ENCODE results near the gene NDUFA7.
"Not testable (repeated sequence)": the region's sequence is repeated elsewhere in the genome, so short reads cannot be mapped to it uniquely, and the experiment has no call there.

Gene NDUFA7

DNA sequence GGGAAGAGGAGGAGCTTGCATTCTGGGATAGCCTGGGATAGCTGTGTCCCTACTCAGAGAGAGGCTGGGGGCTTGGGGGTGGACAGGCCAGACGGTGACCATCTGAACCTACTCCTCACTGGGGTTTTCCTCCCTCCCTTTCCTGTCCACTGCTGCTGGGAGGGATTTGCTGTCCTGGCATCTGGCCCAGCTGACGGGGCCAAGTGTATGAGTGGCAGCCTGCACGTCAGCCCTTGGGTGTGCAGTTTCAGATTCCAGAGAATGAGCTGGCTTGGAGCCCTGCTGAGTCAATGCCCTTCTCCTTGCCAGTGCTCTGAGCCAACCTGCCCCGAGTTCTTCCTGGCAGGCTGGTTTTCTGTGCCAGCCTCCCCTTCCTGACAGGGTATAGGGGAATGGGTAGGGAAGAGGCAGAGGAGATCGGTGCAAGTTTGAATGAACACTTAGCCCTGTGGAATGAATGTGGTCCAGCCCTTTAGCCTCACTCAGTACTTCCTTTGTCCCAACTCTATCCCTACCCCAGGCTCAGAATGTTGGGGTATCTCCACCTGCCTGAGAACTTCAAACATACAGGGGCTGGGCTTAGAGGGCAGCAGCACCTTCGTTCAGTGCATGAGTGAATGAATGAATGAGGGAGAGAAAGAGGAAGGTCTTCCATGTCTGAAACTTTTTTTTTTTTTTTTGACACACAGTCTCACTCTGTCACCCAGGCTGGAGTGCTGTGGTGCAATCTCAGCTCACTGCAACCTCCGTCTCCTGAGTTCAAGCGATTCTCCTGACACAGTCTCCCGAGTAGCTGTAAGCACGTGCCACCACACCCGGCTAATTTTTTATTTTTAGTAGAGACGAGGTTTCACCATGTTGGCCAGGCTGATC lies 41.0 kb upstream of the NDUFA7 start:
- TF ChIP-seq, protein P1, sequence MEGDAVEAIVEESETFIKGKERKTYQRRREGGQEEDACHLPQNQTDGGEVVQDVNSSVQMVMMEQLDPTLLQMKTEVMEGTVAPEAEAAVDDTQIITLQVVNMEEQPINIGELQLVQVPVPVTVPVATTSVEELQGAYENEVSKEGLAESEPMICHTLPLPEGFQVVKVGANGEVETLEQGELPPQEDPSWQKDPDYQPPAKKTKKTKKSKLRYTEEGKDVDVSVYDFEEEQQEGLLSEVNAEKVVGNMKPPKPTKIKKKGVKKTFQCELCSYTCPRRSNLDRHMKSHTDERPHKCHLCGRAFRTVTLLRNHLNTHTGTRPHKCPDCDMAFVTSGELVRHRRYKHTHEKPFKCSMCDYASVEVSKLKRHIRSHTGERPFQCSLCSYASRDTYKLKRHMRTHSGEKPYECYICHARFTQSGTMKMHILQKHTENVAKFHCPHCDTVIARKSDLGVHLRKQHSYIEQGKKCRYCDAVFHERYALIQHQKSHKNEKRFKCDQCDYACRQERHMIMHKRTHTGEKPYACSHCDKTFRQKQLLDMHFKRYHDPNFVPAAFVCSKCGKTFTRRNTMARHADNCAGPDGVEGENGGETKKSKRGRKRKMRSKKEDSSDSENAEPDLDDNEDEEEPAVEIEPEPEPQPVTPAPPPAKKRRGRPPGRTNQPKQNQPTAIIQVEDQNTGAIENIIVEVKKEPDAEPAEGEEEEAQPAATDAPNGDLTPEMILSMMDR (IDR thresholded peaks at IDR 0.05; ENCODE audit: borderline replicate concordance, insufficient read depth, low read depth, low read length): no peak
- no peak overlapping the region for H3K4me3 ChIP-seq (ENCODE audit: low read depth, low read length)

DNA sequence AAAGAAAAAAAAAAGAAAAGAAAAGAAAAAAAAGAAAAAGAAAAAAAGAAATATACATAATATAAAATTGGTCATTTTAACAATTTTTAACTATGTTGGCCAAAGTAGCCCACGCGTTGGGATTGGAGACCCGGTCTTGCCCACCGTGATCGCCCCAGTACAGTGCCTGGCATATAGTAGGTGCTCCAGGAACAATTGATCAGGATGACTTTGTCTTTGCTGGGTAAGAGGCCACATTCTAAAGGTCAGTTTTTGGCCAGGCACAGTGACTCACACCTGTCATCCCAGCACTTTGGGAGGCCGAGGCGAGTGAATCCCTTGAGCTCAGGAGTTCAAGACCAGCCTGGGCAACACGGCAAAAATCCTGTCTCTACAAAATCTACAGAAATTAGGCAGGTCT lies 39.0 kb upstream of the NDUFA7 start:
- no peak overlapping the region for H3K4me3 ChIP-seq (ENCODE audit: low read depth, low read length)
- TF ChIP-seq, protein P1 (IDR thresholded peaks at IDR 0.05; ENCODE audit: borderline replicate concordance, insufficient read depth, low read depth, low read length): no peak

DNA sequence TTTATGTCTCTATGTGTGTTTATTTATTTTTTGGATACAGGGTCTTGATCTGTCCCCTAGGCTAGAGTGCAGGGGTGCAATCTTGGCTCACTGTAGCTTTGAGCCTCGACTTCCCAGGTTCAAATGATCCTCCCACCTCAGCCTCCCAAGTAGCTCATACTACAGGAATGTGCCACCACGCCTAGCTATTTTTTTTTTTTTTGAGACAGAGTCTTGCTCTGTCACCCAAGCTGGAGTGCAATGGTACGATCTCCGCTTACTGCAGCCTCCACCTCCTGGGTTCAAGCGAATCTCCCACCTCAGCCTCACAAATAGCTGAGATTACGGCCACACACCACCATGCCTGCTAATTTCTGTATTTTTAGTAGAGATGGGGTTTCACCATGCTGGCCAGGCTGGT lies 37.8 kb upstream of the NDUFA7 start:
- TF ChIP-seq, protein P1 (IDR thresholded peaks at IDR 0.05; ENCODE audit: borderline replicate concordance, insufficient read depth, low read depth, low read length): no peak
- no peak overlapping the region for H3K4me3 ChIP-seq (ENCODE audit: low read depth, low read length)

DNA sequence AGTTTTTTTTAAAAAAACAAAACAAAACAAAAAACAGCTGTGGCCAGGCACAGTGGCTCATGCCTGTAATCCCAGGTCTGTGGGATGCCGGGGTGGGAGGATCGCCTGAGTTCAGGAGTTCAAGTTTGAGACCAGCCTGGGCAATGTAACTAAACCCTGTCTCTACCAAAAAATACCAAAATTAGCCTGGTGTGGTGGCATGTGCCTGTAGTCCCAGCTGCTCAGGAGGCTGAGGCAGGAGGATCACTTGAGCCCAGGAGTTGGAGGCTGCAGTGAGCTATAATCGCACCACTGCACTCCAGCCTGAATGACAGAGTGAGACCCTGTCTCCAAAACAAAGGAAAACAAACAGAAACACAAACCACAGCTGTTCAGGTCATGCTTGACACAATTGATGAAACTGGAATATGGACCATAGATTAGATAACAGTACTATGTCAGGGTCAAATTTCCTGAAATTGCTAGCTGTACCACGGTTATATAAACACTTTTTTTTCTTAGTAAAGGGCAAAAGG lies 35.9 kb upstream of the NDUFA7 start:
- H3K4me3 ChIP-seq (ENCODE audit: low read depth, low read length): no peak overlapping the region
- TF ChIP-seq, protein P1 (IDR thresholded peaks at IDR 0.05; ENCODE audit: borderline replicate concordance, insufficient read depth, low read depth, low read length): no peak

DNA sequence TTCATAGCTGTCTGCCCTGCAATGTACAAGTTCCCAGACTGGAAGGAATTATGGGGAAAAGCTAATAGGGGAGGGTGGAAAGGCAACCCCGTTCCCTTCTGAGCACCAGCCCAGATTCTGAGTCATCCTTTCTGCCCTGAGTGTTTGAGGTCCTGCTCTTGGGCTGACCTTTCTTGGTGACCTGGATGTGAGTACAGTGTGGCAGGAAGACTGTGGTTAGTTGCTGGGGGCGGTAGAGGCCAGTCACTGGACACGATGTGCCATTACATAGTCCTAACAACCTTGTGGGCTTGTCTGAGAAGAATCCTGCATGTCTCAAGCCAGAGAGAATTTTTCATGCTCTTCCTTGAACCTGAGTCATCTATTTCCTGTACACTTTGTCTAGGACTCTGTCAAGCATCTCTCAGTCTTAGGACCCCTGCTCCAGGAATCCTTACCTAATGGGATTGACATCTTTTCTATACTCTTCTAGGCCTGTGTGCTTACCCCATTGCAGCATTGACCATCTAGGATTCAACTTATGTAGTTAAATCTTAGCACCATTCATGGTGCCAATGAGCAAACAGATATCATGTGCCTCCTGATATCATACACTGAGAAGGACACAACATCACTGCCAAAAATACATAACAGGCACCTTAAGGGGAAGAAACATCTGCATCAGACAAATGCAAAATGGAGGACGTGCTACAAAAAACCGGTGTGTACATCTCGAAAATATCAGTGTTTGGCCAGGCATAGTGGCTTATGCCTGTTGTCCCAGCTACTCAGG lies 34.6 kb upstream of the NDUFA7 start:
- no peak overlapping the region for H3K4me3 ChIP-seq (ENCODE audit: low read depth, low read length)
- TF ChIP-seq, protein P1 (IDR thresholded peaks at IDR 0.05; ENCODE audit: borderline replicate concordance, insufficient read depth, low read depth, low read length): no peak

DNA sequence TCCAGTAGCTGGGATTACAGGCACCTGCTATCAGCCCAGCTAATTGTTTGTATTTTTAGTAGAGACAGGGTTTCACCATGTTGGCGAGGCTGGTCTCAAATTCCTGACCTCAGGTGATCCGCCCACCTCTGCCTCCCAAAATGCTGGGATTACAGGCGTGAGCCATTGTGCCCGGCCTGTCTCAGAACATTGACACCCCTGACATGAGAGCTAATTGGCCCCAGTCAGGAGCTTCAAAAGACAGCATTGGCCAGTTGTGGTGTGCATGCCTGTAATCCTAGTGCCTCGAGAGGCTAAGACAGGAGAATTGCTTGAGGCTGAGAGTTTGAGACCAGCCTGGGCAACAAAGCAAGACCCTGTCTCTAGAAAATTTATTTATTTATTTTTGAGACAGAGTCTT lies 31.7 kb upstream of the NDUFA7 start:
- H3K4me3 ChIP-seq (ENCODE audit: low read depth, low read length): not testable (repeated sequence)

DNA sequence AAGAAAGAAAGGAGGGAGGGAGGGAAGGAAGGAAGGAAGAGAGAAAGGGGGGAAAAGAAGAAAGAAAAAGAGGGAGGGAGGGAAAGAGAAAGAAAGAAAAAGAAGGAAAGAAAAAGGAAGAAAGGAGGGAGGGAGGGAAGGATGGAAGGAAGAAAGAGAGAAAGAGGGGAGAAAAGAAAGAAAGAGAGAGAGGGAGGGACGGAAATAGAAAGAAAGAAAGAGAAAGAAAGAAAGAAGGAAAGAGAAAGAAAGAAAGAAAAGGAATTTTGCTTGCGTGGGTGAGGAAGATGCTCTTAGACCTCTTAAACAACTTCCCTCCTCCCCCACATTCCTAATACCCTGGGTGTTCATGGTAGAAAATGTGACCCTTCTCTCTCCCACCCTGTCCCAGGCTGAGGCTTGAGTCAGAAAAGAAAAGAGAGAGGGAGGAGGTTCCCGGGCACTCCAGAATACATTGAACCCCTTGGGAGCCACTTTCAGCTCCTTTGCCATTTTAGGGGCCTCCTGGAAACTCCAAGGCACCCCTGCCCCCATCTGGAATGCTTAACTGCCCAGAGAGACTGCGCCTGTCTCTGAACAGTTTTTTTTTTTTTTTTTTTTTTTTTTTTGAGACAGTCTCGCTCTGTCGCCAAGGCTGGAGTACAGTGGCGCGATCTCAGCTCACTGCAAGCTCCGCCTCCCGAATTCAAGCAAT lies 31.1 kb upstream of the NDUFA7 start:
- no peak overlapping the region for H3K4me3 ChIP-seq (ENCODE audit: low read depth, low read length)
- TF ChIP-seq, protein P1 (IDR thresholded peaks at IDR 0.05; ENCODE audit: borderline replicate concordance, insufficient read depth, low read depth, low read length): no peak

DNA sequence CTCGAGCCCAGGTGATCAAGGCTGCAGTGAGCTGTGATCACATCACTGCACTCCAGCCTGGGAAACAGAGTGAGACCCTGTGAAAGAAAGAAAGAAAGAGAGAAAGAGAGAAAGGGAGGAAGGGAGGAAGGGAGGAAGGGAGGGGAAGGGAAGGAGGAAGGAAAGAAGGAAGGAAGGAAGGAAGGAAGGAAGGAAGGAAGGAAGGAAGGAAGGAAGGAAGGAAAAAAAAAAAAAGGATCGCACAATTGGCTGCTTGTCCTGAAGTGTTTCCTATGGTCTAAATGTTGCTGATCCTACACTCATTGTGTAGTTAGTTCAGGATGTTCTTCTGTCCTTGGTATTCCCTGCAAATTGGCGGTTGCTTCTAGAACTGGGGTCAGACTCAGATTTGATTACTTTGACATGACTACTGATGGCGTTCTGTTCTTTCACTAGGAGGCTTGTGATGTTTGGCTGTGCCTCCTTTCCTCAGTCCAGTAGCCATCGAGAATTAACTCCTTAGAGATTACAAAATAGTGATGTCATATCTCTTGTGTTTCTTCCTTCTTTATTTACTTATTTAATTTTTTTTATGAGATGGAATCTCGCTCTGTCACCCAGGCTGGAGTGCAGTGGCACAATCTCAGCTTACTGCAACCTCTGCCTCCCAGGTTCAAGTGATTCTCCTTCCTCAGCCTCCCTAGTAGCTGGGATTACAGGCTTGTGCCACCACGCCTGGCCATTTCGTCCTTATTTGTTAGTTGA lies 28.6 kb upstream of the NDUFA7 start:
- not testable (repeated sequence) for H3K4me3 ChIP-seq (ENCODE audit: low read depth, low read length)

Data from GM12875 (cell line).